GM12892 (cell line): ENCODE data around the gene KRT74.

Experiments
- POLR2AphosphoS5 ChIP-seq: IDR thresholded peaks from 2 replicates; pipeline ENCODE4 v1.6.1; 2011; ENCODE audit warnings: low read depth, low read length, control low read depth
- TAF1 ChIP-seq: IDR thresholded peaks from 2 replicates; pipeline ENCODE4 v1.6.1; 2011; ENCODE audit warnings: low read depth, mild to moderate bottlenecking, control low read depth, low read length, borderline replicate concordance

DNA sequence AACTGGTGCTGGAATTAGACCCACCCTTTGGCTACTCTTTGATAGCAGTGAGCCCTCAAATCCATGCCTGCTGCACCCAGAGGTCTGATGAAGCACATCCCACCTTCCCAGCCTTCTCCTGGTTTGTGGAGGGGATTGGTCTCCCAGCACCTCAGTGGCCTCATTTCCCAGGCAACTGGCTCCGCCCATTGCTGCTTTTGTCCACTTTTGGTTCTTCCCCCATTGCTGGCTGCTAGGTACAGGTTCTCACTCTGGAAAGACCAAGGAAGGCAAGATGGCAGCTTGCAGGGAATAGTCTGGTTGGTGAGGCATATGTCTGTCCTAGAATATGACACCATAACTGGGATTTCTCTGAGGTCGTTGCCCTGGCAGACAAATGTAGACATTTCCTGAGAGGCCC is 43.3 kb downstream of the KRT74 start:
- TF ChIP-seq TAF1 (no peak), POLR2AphosphoS5 (no peak)
